Lower lobe of right lung (tissue), 2 donors: Measurements from ENCODE around the gene ITGB6. TPM values are rescaled to one million over a fixed set of nuclear protein-coding genes. Genes with fewer than 3 reads are reported as not detected.

Source experiments
- ATAC-seq, 2 donors: fragments of 200-7000 bp; cut with Tn5 transposase; one replicate each; pipeline ENCODE4 v1.9.1; 2020 to 2022; ENCODE audit warnings: mild to moderate bottlenecking in 2 of 2, moderate library complexity in 2 of 2
- DNase-seq: peaks from one replicate; pipeline ENCODE4 v3.0.0-alpha.2; 2020
- H3K27ac ChIP-seq: fragments of 200-600 bp; one replicate; pipeline ENCODE4 v1.8.0; 2022
- H3K27me3 ChIP-seq: fragments of 200-600 bp; one replicate; pipeline ENCODE4 v1.8.0; 2022; ENCODE audit warnings: low read depth
- H3K36me3 ChIP-seq: fragments of 200-600 bp; one replicate; pipeline ENCODE4 v1.8.0; 2022; ENCODE audit warnings: mild to moderate bottlenecking
- H3K4me1 ChIP-seq: fragments of 200-600 bp; one replicate; pipeline ENCODE4 v1.8.0; 2022
- H3K4me3 ChIP-seq: fragments of 200-600 bp; one replicate; pipeline ENCODE4 v1.8.0; 2022; ENCODE audit warnings: mild to moderate bottlenecking
- H3K9me3 ChIP-seq: fragments of 200-600 bp; one replicate; pipeline ENCODE4 v1.8.0; 2022
- CTCF ChIP-seq: fragments of 200-600 bp; IDR thresholded peaks from one replicate; pipeline ENCODE4 v1.8.0; 2022; ENCODE audit warnings: antibody characterized with exemption, mild to moderate bottlenecking
- intact Hi-C: fragments of 100-400 bp; cut with DNase I; formaldehyde crosslinking; loops from one replicate; pipeline ENCODE4 v1.11.0; 2022
- total RNA-seq: library from RNA; stranded (reverse); fragmentation: NEBNext Ultra II Directional; extraction: Animal tissue kit (Norgen Biotek cat#: 25700); gene quantifications from one replicate; pipeline ENCODE4 v1.2.1, GENCODE V29; 2021
- donor health status: DM: no; HTN: yes; CAD: no; lungs with severe emphysema.

Gene ITGB6
- total RNA-seq, 1 donor from 2014 or later, result 65.2 TPM

GRCh38 chr2:160076241-160076640 is 123.8 kb downstream of the ITGB6 start:
- Histone ChIP-seq H3K4me3 (no peak overlapping the region), H3K36me3 (no peaks in the 10 kb centered on the region), H3K27ac (no peak overlapping the region), H3K4me1 (no peaks in the 10 kb centered on the region), H3K9me3 (no peaks in the 10 kb centered on the region), H3K27me3 (no peaks in the 10 kb centered on the region)
- ATAC-seq (no peak), DNase-seq (no peak)
- intact Hi-C loops, result no loop called here
- TF ChIP-seq CTCF, result no peak

GRCh38 chr2:160075171-160075570 is 124.9 kb downstream of the ITGB6 start:
- DNase-seq, result no peak
- no peaks in the 10 kb centered on the region for H3K9me3 ChIP-seq
- ATAC-seq, result no peak
- H3K27me3 ChIP-seq, result no peaks in the 10 kb centered on the region
- no peaks in the 10 kb centered on the region for H3K4me1 ChIP-seq
- no peak overlapping the region for H3K4me3 ChIP-seq
- H3K27ac ChIP-seq, result no peak overlapping the region
- no peaks in the 10 kb centered on the region for H3K36me3 ChIP-seq
- no peak for TF ChIP-seq CTCF
- intact Hi-C loops, result no loop called here

- H3K9me3 ChIP-seq, result no peaks in the 10 kb centered on the region
- no peak for TF ChIP-seq CTCF
- H3K27me3 ChIP-seq, result no peaks in the 10 kb centered on the region
- peak in 1 of 2 donors; percentile 26 for ATAC-seq
- no peak overlapping the region for H3K4me3 ChIP-seq
- no peak for DNase-seq
- H3K4me1 ChIP-seq, result no peaks in the 10 kb centered on the region
- intact Hi-C loops, result no loop called here
- no peak overlapping the region for H3K27ac ChIP-seq
- H3K36me3 ChIP-seq, result no peaks in the 10 kb centered on the region
These were observed 126.7 kb downstream of the ITGB6 start for GRCh38 chr2:160073284-160073888.

GRCh38 chr2:160068906-160069305 is 131.2 kb downstream of the ITGB6 start:
- no peaks in the 10 kb centered on the region for H3K4me1 ChIP-seq
- no peak overlapping the region for H3K27ac ChIP-seq
- TF ChIP-seq CTCF, result no peak
- H3K9me3 ChIP-seq, result no peaks in the 10 kb centered on the region
- intact Hi-C loops, result no loop called here
- no peak overlapping the region for H3K4me3 ChIP-seq
- DNase-seq, result no peak
- ATAC-seq, result no peak
- H3K36me3 ChIP-seq, result no peaks in the 10 kb centered on the region
- H3K27me3 ChIP-seq, result no peaks in the 10 kb centered on the region

- Histone ChIP-seq H3K4me3 (no peak overlapping the region), H3K27ac (no peak overlapping the region), H3K4me1 (peaks cover 14% of the 10 kb centered on the region), H3K36me3 (no peaks in the 10 kb centered on the region), H3K9me3 (no peaks in the 10 kb centered on the region), H3K27me3 (peaks cover 27% of the 10 kb centered on the region)
- ATAC-seq, result no peak
- no peak for DNase-seq
- no peak for TF ChIP-seq CTCF
- intact Hi-C loops, result no loop called here
These were observed 135.2 kb downstream of the ITGB6 start for GRCh38 chr2:160064916-160065315.
